Testis (tissue), 3 donors: ENCODE measurements around the gene IFFO2. TPM values are rescaled to one million over a fixed set of nuclear protein-coding genes. Genes with fewer than 3 reads are reported as not detected.

Experiments
- DNase-seq: peaks from one replicate; pipeline ENCODE4 v3.0.0-alpha.2; 2019
- H3K27ac ChIP-seq, 2 donors: fragments of 200-600 bp; sonication (generic); one replicate each; pipeline ENCODE4 v1.5.1; 2019
- H3K27me3 ChIP-seq: fragments of 200-600 bp; sonication (generic); one replicate; pipeline ENCODE4 v1.5.1; 2019
- H3K36me3 ChIP-seq: fragments of 200-600 bp; sonication (generic); one replicate; pipeline ENCODE4 v1.5.1; 2017; ENCODE audit warnings: low read depth; ENCODE audit errors: missing control alignments
- H3K4me1 ChIP-seq: fragments of 200-600 bp; sonication (generic); one replicate; pipeline ENCODE4 v1.5.1; 2019
- H3K4me3 ChIP-seq, 2 donors: fragments of 200-600 bp; sonication (generic); one replicate each; pipeline ENCODE4 v1.5.1; 2017 to 2019
- H3K9me3 ChIP-seq: fragments of 200-600 bp; sonication (generic); one replicate; pipeline ENCODE4 v1.5.1; 2017
- CTCF ChIP-seq, 3 experiments: fragments of 450-650 bp in 2 of 3; fragments of 200-600 bp in 1 of 3; sonication (generic) in 1 of 3; IDR thresholded peaks; one replicate each; pipeline ENCODE4 v1.5.1; 2016 to 2019; ENCODE audit warnings: antibody characterized with exemption in 3 of 3, mild to moderate bottlenecking in 2 of 3, moderate library complexity in 1 of 3
- POLR2A ChIP-seq: fragments of 450-650 bp; IDR thresholded peaks from one replicate; pipeline ENCODE4 v1.6.1; 2017; ENCODE audit warnings: antibody characterized with exemption, mild to moderate bottlenecking, moderate library complexity
- WGBS, 2 donors: methylation state at CpG; one replicate each; pipeline ENCODE4 v1.1.5; 2018; 5-methylcytosine and 5-hydroxymethylcytosine counted together
- intact Hi-C: fragments of 100-400 bp; cut with DNase I; formaldehyde crosslinking; loops from one replicate; pipeline ENCODE4 v1.15.1; 2023; ENCODE audit warnings: low total_unique reads
- polyA plus RNA-seq: library from polyadenylated mRNA; stranded (reverse); fragments of 350-450 nt; fragmentation: Illumina TruSeq; extraction: RNeasy Lipid Tissue Mini Kit (QIAGEN cat#74804); gene quantifications from one replicate; pipeline ENCODE4 v1.2.3, GENCODE V29; 2014; ENCODE audit warnings: low read depth, low replicate concordance; ENCODE audit not compliant: insufficient read depth
- total RNA-seq, 2 donors: library from RNA; depleted of rRNA; stranded (reverse); fragments of >200 nt; gene quantifications; one replicate each; pipeline ENCODE4 v1.2.3, GENCODE V29; 2016

Gene IFFO2
- total and polyA plus RNA-seq, 3 donors from 2014 or later: 5.0 to 8.5 (median 5.6) TPM

- WGBS, 2 donors: 74 to 78% methylated on average over 10 to 11 of the region's 11 CpGs
- TF ChIP-seq CTCF (IDR thresholded peaks at IDR 0.05) (no peak), POLR2A (no peak)
- H3K36me3 ChIP-seq: no peaks in the 10 kb centered on the region
- DNase-seq: no peak
- H3K4me3 ChIP-seq: no peak overlapping the region
- intact Hi-C loops: no loop called here
- no peaks in the 10 kb centered on the region for H3K27me3 ChIP-seq
- H3K9me3 ChIP-seq: no peaks in the 10 kb centered on the region
- no peak overlapping the region for H3K27ac ChIP-seq
- H3K4me1 ChIP-seq: no peaks in the 10 kb centered on the region
Measured at GRCh38 chr1:18989176-18989799, 32.8 kb upstream of the IFFO2 start.

- Histone ChIP-seq H3K4me3 (no peak overlapping the region), H3K9me3 (no peaks in the 10 kb centered on the region), H3K4me1 (no peaks in the 10 kb centered on the region), H3K27me3 (no peaks in the 10 kb centered on the region), H3K27ac (no peak overlapping the region), H3K36me3 (no peaks in the 10 kb centered on the region)
- intact Hi-C loops: no loop called here
- no peak for TF ChIP-seq CTCF (IDR thresholded peaks at IDR 0.05)
- TF ChIP-seq POLR2A: no peak
- no peak for DNase-seq
- WGBS, 2 donors: 93 to 99% methylated on average over 2 of the region's 2 CpGs
Measured at GRCh38 chr1:18981242-18981641, 24.8 kb upstream of the IFFO2 start.

GRCh38 chr1:18978706-18979105, 22.2 kb upstream of the IFFO2 start:
- intact Hi-C loops: no loop called here

GRCh38 chr1:18977428-18977827, 21.0 kb upstream of the IFFO2 start:
- Histone ChIP-seq H3K9me3 (no peaks in the 10 kb centered on the region), H3K36me3 (no peaks in the 10 kb centered on the region), H3K27me3 (no peaks in the 10 kb centered on the region), H3K4me3 (no peak overlapping the region), H3K4me1 (no peaks in the 10 kb centered on the region), H3K27ac (no peak overlapping the region)
- no peak for DNase-seq
- TF ChIP-seq POLR2A: no peak
- no peak for TF ChIP-seq CTCF (IDR thresholded peaks at IDR 0.05)
- 69 to 88% methylated on average over 7 of the region's 7 CpGs for WGBS, 2 donors
- intact Hi-C loops: no loop called here

More at GRCh38 chr1:18978706-18979105, 22.2 kb upstream of the IFFO2 start:
- H3K27me3 ChIP-seq: no peaks in the 10 kb centered on the region
- no peaks in the 10 kb centered on the region for H3K4me1 ChIP-seq
- no peak for TF ChIP-seq CTCF (IDR thresholded peaks at IDR 0.05)
- H3K4me3 ChIP-seq: no peak overlapping the region
- WGBS, 2 donors: 51 to 59% methylated on average over 2 of the region's 2 CpGs
- H3K27ac ChIP-seq: no peak overlapping the region
- no peaks in the 10 kb centered on the region for H3K36me3 ChIP-seq
- DNase-seq: no peak
- no peaks in the 10 kb centered on the region for H3K9me3 ChIP-seq

- Histone ChIP-seq H3K36me3 (no peaks in the 10 kb centered on the region), H3K4me3 (no peak overlapping the region), H3K4me1 (no peaks in the 10 kb centered on the region), H3K27me3 (no peaks in the 10 kb centered on the region), H3K9me3 (no peaks in the 10 kb centered on the region), H3K27ac (no peak overlapping the region)
- no peak for DNase-seq
- 88 to 89% methylated on average over 6 to 8 of the region's 8 CpGs for WGBS, 2 donors
- intact Hi-C loops: no loop called here
- TF ChIP-seq POLR2A: no peak
- no peak for TF ChIP-seq CTCF (IDR thresholded peaks at IDR 0.05)
Measured at GRCh38 chr1:18976096-18976495, 19.6 kb upstream of the IFFO2 start.
